GM04504 (cell line): ENCODE data around the gene CDHR5.
"Not testable (repeated sequence)": the region's sequence is repeated elsewhere in the genome, so short reads cannot be mapped to it uniquely, and the experiment has no call there.

Experiments used
- DNase-seq: peaks from one replicate; pipeline ENCODE4 v3.0.0-alpha.2; 2012; ENCODE audit warnings: low read depth

CDHR5 gene, protein sequence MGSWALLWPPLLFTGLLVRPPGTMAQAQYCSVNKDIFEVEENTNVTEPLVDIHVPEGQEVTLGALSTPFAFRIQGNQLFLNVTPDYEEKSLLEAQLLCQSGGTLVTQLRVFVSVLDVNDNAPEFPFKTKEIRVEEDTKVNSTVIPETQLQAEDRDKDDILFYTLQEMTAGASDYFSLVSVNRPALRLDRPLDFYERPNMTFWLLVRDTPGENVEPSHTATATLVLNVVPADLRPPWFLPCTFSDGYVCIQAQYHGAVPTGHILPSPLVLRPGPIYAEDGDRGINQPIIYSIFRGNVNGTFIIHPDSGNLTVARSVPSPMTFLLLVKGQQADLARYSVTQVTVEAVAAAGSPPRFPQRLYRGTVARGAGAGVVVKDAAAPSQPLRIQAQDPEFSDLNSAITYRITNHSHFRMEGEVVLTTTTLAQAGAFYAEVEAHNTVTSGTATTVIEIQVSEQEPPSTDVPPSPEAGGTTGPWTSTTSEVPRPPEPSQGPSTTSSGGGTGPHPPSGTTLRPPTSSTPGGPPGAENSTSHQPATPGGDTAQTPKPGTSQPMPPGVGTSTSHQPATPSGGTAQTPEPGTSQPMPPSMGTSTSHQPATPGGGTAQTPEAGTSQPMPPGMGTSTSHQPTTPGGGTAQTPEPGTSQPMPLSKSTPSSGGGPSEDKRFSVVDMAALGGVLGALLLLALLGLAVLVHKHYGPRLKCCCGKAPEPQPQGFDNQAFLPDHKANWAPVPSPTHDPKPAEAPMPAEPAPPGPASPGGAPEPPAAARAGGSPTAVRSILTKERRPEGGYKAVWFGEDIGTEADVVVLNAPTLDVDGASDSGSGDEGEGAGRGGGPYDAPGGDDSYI

GRCh38 chr11:624705-625635, at the start of gene CDHR5:
Gene CDHR5 (minus strand): TSS chr11:624955. CDS start chr11:624902, 53 bp downstream.
- no peak for DNase-seq

- no peak for DNase-seq
Measured at GRCh38 chr11:674406-674805, 49.7 kb upstream of the CDHR5 start.

DNA sequence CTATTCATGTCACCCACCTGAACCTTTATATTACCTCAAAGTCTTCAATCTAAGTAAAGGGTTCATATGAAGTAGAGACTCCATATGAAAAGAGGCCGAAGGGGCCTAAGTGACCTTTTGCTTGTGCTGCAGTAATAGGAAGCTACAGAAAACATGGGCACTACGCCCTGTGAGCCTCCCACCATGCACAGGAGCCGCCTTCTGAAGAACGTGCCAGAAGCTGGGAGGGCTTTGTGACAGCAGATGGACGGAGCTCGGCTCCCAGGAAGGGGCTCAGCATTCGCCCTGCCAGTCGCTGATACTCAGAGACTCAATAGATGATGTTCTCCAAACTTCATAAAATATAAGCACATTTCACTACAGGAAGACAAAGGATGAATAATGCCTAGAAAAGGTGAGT, 49.1 kb upstream of the CDHR5 start:
- DNase-seq: no peak

GRCh38 chr11:665704-666281, 41.0 kb upstream of the CDHR5 start:
- DNase-seq: peak; percentile 58

DNA sequence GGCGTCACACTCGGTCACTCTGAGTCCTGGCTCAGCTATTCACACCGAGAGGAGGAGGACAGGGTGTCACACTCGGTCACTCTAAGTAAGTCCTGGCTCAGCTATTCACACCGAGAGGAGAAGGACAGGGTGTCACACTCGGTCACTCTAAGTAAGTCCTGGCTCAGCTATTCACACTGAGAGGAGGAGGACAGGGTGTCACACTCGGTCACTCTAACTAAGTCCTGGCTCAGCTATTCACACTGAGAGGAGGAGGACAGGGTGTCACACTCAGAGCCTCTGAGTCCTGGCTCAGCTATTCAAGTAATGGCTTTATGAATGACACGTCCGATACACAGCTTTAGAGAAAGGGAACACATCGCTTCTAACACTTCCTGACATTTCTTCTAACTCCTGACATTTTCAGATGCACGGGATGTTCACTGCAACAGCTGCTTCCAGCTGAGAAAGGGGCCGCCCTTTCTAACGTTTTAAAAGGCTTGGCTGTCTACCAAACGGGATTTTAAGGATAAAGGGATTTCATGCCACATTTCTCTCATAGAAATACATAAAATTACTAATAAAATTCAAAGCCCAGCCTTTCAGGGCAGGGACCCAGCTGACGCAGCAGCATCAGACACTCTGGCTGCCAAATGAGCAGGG, 40.4 kb upstream of the CDHR5 start:
- peak; percentile 31 for DNase-seq

- DNase-seq: no peak
Measured at GRCh38 chr11:662689-663274, 38.0 kb upstream of the CDHR5 start.

DNA sequence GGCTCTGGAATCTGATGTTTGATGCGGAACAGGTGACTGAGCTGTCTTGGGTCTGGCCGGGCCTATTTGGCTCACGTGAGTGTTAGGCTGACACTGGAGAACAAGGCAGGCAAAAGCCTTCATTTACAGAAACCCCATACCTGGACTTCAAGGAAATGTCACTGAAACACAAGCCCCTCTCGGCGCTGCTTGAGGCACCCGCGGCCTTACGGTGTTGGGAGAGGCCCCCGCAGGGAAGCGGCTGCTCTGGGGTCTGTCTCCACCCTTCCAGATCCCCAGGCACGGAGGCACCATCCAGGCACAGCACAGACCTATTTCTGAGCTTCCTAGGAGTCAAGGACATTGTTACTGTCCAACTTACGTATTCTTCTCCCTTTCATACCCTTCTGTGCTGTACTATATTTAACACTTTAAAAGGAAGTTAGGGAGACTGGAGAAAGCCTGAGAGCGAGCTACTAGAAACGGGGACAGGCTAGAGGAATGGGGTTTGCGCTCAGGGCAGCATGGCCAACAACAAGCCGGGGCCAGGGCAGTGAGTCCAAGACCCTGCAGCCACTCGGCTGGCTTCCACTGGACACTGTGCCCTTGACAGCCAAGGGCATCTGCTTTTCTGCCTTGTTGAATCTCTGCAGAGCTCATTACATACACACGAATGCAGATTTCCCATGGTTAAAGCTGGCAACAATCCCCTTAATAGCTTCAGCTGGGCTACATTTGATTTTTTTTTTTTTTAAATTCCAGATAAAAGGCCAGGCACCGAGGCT, 36.1 kb upstream of the CDHR5 start:
- no peak for DNase-seq

GRCh38 chr11:660281-660680, 35.5 kb upstream of the CDHR5 start:
- DNase-seq: no peak

- DNase-seq: no peak
Measured at GRCh38 chr11:659532-660085, 34.9 kb upstream of the CDHR5 start.

- DNase-seq: no peak
Measured at GRCh38 chr11:657691-658126, 33.0 kb upstream of the CDHR5 start.

DNA sequence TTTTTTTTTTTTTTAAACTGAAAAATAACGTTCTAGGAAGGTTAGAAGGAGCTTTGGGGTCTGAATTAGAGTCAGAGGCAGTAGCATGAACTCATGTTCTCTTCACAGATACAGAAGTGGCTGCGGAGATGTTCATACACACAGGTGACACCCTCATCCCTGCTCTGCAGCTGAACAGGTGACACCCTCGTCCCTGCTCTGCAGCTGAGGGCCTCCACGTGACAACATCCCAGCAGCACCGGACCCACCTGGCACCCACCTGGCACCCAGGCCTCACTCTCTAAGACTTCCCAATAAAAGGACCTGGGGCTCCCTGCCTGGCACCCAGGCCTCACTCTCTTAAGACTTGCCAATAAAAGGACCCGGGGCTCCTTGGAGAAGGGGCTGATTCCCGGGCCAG, 32.1 kb upstream of the CDHR5 start:
- no peak for DNase-seq

DNA sequence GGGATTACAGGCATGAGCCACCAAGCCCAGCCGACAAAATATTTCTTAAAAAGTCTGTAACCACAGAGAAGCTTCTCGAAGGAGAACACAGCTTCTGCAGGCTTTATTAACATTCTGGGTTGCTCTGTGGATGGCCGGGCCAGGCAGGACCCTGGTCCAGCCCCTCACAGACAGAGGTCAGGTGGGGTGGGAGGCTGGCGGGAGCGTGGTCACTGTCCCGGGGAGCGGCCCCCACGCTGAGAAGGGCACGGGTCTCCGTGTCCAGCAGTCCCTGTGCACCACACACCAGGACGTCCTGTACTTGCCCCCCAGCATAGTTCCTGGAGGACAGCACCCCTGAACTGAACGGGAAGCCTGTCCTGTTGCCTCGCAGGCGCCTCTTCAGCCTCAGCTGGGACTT, 31.7 kb upstream of the CDHR5 start:
- DNase-seq: no peak

- no peak for DNase-seq
Measured at GRCh38 chr11:655036-655726, 30.4 kb upstream of the CDHR5 start.

- not testable (repeated sequence) for DNase-seq
Measured at GRCh38 chr11:654444-654843, 29.7 kb upstream of the CDHR5 start.

DNA sequence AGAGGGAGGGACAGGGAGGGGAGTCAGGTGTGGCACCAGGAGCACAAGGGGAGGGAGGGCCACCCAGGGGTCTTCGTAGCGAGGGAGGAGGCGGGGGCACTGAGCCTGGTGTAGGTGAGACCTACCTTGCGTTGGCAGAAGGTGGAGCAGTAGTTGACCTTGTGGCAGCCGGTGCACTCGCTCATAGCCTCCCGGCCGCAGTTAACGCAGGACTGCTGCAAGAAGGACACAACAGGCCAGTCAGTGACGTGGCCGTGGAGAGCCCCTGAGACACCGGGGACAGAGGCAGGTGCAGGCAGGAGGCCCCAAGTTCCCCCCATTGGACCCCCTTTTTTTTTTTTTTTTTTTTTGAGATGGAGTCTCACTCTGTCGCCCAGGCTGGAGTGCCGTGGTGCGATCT, 29.1 kb upstream of the CDHR5 start:
- no peak for DNase-seq

DNA sequence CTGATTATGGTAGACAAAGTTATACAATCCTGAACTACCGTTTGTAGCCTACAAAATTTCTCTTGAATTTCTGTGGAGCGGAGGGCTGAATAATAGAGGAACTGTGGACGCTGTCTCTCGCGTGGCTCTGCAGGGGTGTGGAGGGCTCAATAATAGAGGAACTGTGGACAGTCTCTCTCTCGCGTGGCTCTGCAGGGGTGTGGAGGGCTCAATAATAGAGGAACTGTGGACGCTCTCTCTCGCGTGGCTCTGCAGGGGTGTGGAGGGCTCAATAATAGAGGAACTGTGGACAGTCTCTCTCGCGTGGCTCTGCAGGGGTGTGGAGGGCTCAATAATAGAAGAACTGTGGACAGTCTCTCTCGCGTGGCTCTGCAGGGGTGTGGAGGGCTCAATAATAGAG, 28.4 kb upstream of the CDHR5 start:
- DNase-seq: not testable (repeated sequence)

GRCh38 chr11:650482-650881, 25.7 kb upstream of the CDHR5 start:
- no peak for DNase-seq

- DNase-seq: not testable (repeated sequence)
Measured at GRCh38 chr11:647672-648158, 23.0 kb upstream of the CDHR5 start.

DNA sequence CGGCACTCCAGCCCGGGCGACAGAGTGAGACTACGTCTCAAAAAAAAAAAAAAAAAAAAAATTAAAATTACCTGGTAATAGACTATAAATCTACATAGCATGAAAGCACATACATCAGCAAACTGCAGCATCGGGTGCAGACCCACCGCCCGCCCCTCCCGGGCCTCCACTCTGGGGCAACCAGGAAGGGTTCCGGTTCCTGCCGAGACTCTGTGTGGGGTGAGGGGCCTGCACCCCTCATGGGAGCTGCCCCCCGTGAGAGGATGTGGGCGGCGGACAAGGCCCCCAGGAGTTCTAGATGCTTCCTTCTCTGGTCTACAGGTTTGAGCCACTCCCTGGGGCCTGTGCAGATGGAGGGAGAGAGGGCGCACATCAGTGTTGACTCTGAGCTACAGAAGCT, 21.5 kb upstream of the CDHR5 start:
- no peak for DNase-seq
